IMR-90 (cell line): ENCODE measurements around the gene GABBR2. TPM values are rescaled to one million over a fixed set of nuclear protein-coding genes. Genes with fewer than 3 reads are reported as not detected.

ENCODE experiments used
- ATAC-seq: fragments of 200-7000 bp; cut with Tn5 transposase; 2 replicates; pipeline ENCODE4 v1.9.1; 2020; ENCODE audit warnings: low read depth, mild to moderate bottlenecking, moderate library complexity
- BruUV-seq: library from RNA; stranded (reverse); fragments of 400-500 nt; replicated peaks from 2 replicates; lab custom pipeline; 2021; lab: Mats Ljungman, UMichigan
- CTCF ChIA-PET: fragments of 300-600 bp; formaldehyde crosslinking; extraction: SDS; loops from one replicate; lab custom pipeline; 2021; ENCODE audit warnings: antibody characterized with exemption; lab: Yijun Ruan, JAX
- POLR2A ChIA-PET: fragments of 300-600 bp; sonication (Branson Sonifier 250); formaldehyde crosslinking; loops from one replicate; lab custom pipeline; 2022; ENCODE audit warnings: antibody characterized with exemption; ENCODE audit not compliant: unreplicated experiment; lab: Charles Lee
- DNase-seq: peaks from one replicate; pipeline ENCODE4 v3.0.0; 2013
- H2AFZ ChIP-seq: replicated peaks from 2 replicates; pipeline ENCODE3; 2013; ENCODE audit warnings: low read length, mild to moderate bottlenecking; ENCODE audit not compliant: poor library complexity
- H2AK5ac ChIP-seq: 2 replicates; pipeline ENCODE4 v1.6.1; 2013; ENCODE audit warnings: low read depth, low read length, inconsistent platforms
- H2AK9ac ChIP-seq: replicated peaks from 2 replicates; pipeline ENCODE3; 2013; ENCODE audit warnings: mild to moderate bottlenecking, low read depth, low read length, moderate library complexity; ENCODE audit not compliant: poor library complexity
- H2BK120ac ChIP-seq: 2 replicates; pipeline ENCODE4 v1.6.1; 2013; ENCODE audit warnings: low read depth, low read length, inconsistent platforms
- H2BK15ac ChIP-seq: 3 replicates; pipeline ENCODE4 v1.6.1; 2013; ENCODE audit warnings: low read depth, low read length, inconsistent platforms
- H2BK20ac ChIP-seq: 2 replicates; pipeline ENCODE4 v1.6.1; 2013; ENCODE audit warnings: low read depth, mild to moderate bottlenecking, inconsistent platforms, low read length, moderate library complexity
- H2BK5ac ChIP-seq: 2 replicates; pipeline ENCODE4 v1.6.1; 2013; ENCODE audit warnings: mild to moderate bottlenecking, low read depth, low read length, inconsistent platforms; ENCODE audit not compliant: poor library complexity, severe bottlenecking
- H3K14ac ChIP-seq: replicated peaks from 2 replicates; pipeline ENCODE4 v1.6.1; 2013; ENCODE audit warnings: low read depth, low read length, inconsistent platforms
- H3K18ac ChIP-seq: 2 replicates; pipeline ENCODE4 v1.6.1; 2013; ENCODE audit warnings: low read depth, low read length, control low read depth
- H3K23ac ChIP-seq: 2 replicates; pipeline ENCODE4 v1.6.1; 2013; ENCODE audit warnings: low read depth, low read length, inconsistent platforms
- H3K27ac ChIP-seq: 2 replicates; pipeline ENCODE4 v1.5.1; 2013; ENCODE audit warnings: mild to moderate bottlenecking, control low read depth, low read length; ENCODE audit not compliant: insufficient read depth
- H3K27me3 ChIP-seq: 2 replicates; pipeline ENCODE4 v1.6.1; 2013; ENCODE audit warnings: low read length; ENCODE audit not compliant: control insufficient read depth, insufficient read depth
- H3K36me3 ChIP-seq: 2 replicates; pipeline ENCODE4 v1.6.1; 2013; ENCODE audit warnings: low read length, mixed read lengths; ENCODE audit not compliant: control insufficient read depth, insufficient read depth
- H3K4ac ChIP-seq: 2 replicates; pipeline ENCODE4 v1.6.1; 2013; ENCODE audit warnings: low read depth, low read length, inconsistent platforms
- H3K4me1 ChIP-seq: 2 replicates; pipeline ENCODE4 v1.6.1; 2013; ENCODE audit warnings: low read length, mixed read lengths; ENCODE audit not compliant: control insufficient read depth, insufficient read depth
- H3K4me2 ChIP-seq: 2 replicates; pipeline ENCODE4 v1.6.1; 2013; ENCODE audit warnings: low read depth, mild to moderate bottlenecking, control low read depth, low read length, moderate library complexity
- H3K4me3 ChIP-seq: 2 replicates; pipeline ENCODE4 v1.5.1; 2013; ENCODE audit warnings: low read depth, mild to moderate bottlenecking, control low read depth, low read length, moderate library complexity; ENCODE audit not compliant: insufficient read depth
- H3K56ac ChIP-seq: 2 replicates; pipeline ENCODE4 v1.6.1; 2013; ENCODE audit warnings: low read length, inconsistent platforms; ENCODE audit not compliant: insufficient read depth; ENCODE audit errors: extremely low read depth
- H3K79me1 ChIP-seq, 2 experiments: 2 replicates each; pipeline ENCODE4 v1.6.1; 2013; ENCODE audit warnings: low read length in 2 of 2, inconsistent platforms in 1 of 2, low read depth in 1 of 2
- H3K9ac ChIP-seq: 2 replicates; pipeline ENCODE4 v1.6.1; 2013; ENCODE audit warnings: low read depth, low read length, control low read depth
- H3K9me1 ChIP-seq: 2 replicates; pipeline ENCODE4 v1.6.1; 2013; ENCODE audit warnings: low read length, inconsistent platforms; ENCODE audit not compliant: insufficient read depth
- H3K9me3 ChIP-seq: 2 replicates; pipeline ENCODE4 v1.6.1; 2013; ENCODE audit warnings: low read length; ENCODE audit not compliant: control insufficient read depth, insufficient read depth
- H4K20me1 ChIP-seq: 2 replicates; pipeline ENCODE4 v1.6.1; 2013; ENCODE audit warnings: low read length, inconsistent platforms; ENCODE audit not compliant: insufficient read depth
- H4K5ac ChIP-seq: 2 replicates; pipeline ENCODE4 v1.6.1; 2013; ENCODE audit warnings: mild to moderate bottlenecking, low read depth, low read length, control low read depth
- H4K8ac ChIP-seq, 2 experiments: 2 replicates each; pipeline ENCODE4 v1.6.1; 2013; ENCODE audit warnings: low read depth in 2 of 2, low read length in 2 of 2, control low read depth in 1 of 2, inconsistent platforms in 1 of 2
- H4K91ac ChIP-seq: 2 replicates; pipeline ENCODE4 v1.6.1; 2013; ENCODE audit warnings: low read depth, low read length, inconsistent platforms; ENCODE audit not compliant: insufficient read depth
- BHLHE40 ChIP-seq: fragments of 150-350 bp; IDR thresholded peaks from 2 replicates; pipeline ENCODE4 v1.6.1; 2016; ENCODE audit warnings: mild to moderate bottlenecking, low read depth, low read length
- CHD1 ChIP-seq: IDR thresholded peaks from 2 replicates; pipeline ENCODE4 v1.6.1; 2012; ENCODE audit warnings: low read depth, low read length, improper control_type of control experiment
- CTCF ChIP-seq: conservative IDR thresholded peaks from 2 replicates; pipeline ENCODE4 v1.5.1; 2012; ENCODE audit warnings: mild to moderate bottlenecking, low read depth, low read length, improper control_type of control experiment
- ELK1 ChIP-seq: fragments of 150-350 bp; IDR thresholded peaks from 2 replicates; pipeline ENCODE4 v1.6.1; 2016; ENCODE audit warnings: low read depth, mild to moderate bottlenecking, low read length, moderate library complexity, borderline replicate concordance
- POLR2A ChIP-seq: IDR thresholded peaks from 2 replicates; pipeline ENCODE4 v1.6.1; 2012; ENCODE audit warnings: mild to moderate bottlenecking, low read depth, low read length
- RAD21 ChIP-seq: IDR thresholded peaks from 2 replicates; pipeline ENCODE4 v1.6.1; 2012; ENCODE audit warnings: low read length, improper control_type of control experiment
- WGBS, 2 experiments: methylation state at CpG; one replicate each; pipeline versions ENCODE4 v1.1.5 to v1.1.7; 2013; ENCODE audit warnings: missing lambda C conversion rate in 2 of 2; ENCODE audit not compliant: insufficient read length in 1 of 2; ENCODE audit errors: extremely low coverage in 2 of 2; 5-methylcytosine and 5-hydroxymethylcytosine counted together
- dilution Hi-C: fragments of 300-500 bp; cut with HindIII; formaldehyde crosslinking; loops from one replicate; pipeline ENCODE4 v1.14.3; 2018; ENCODE audit warnings: low sequenced_read_pairs; ENCODE audit not compliant: unreplicated experiment
- in situ Hi-C: fragments of 300-500 bp; cut with MboI; formaldehyde crosslinking; loops from 3 replicates; pipeline ENCODE4 v1.14.3; 2019; ENCODE audit warnings: low sequenced_read_pairs, inconsistent platforms, mixed read lengths
- intact Hi-C: fragments of 100-400 bp; cut with micrococcal nuclease; formaldehyde crosslinking; loops from 2 replicates; pipeline ENCODE4 v1.10.0; 2022
- polyA plus RNA-seq, 3 experiments: library from polyadenylated mRNA; depleted of rRNA; stranded (reverse); fragments of >200 nt; gene quantifications; 2 replicates each; pipeline ENCODE4 v1.2.3, GENCODE V29; 2012; ENCODE audit warnings: low replicate concordance in 1 of 3
- total RNA-seq: library from RNA; depleted of rRNA; stranded (reverse); fragments of >200 nt; gene quantifications from 2 replicates; pipeline ENCODE4 v1.2.3, GENCODE V29; 2012

Gene GABBR2
- total and polyA plus RNA-seq, 2 of the 4 experiments (the other 2 are of a cell fraction): 14.2 to 20.3 TPM

- Histone ChIP-seq H2AFZ (no peak overlapping the region), H4K91ac (no peak overlapping the region), H3K9me1 (peaks cover under 1% of the 10 kb centered on the region; the same call in 1 of the 2 replicates), H3K23ac (no peak overlapping the region), H2BK15ac (peak overlapping the region; percentile 44; the same call in 1 of the 3 replicates), H3K14ac (no peak overlapping the region), H3K27ac (no peak overlapping the region), H2AK5ac (no peak overlapping the region; the same call in 1 of the 2 replicates), H3K9me3 (peaks cover 6% of the 10 kb centered on the region), H2BK20ac (no peak overlapping the region; the same call in 1 of the 2 replicates), H3K4ac (peak overlapping the region; percentile 25; the same call in 1 of the 2 replicates), H4K8ac (peak overlapping the region in 1 of 2 experiments; percentile 40; a peak in 1 of 4 replicates), H3K18ac (no peak overlapping the region), H4K5ac (no peak overlapping the region), H3K4me1 (no peaks in the 10 kb centered on the region; the same call in 1 of the 2 replicates), H2AK9ac (no peak overlapping the region), H3K4me3 (no peak overlapping the region), H2BK120ac (no peak overlapping the region), H3K56ac (no peak overlapping the region), H4K20me1 (no peaks in the 10 kb centered on the region), H3K27me3 (no peaks in the 10 kb centered on the region), H3K79me1 (peaks cover 0 to 6% of the 10 kb centered on the region in 2 experiments; a peak in 2 of 4 replicates), H3K4me2 (no peak overlapping the region), H2BK5ac (no peak overlapping the region), H3K9ac (no peak overlapping the region), H3K36me3 (peaks cover 2% of the 10 kb centered on the region; the same call in 1 of the 2 replicates)
- BruUV-seq: no TSS peak
- CTCF ChIA-PET: no interaction called here
- TF ChIP-seq CHD1 (no peak), RAD21 (no peak), ELK1 (no peak), BHLHE40 (no peak), POLR2A (no peak), CTCF (no peak)
- intact Hi-C loops (no loop called here), dilution Hi-C loops (no loop called here), in situ Hi-C loops (no loop called here)
- ATAC-seq (no peak), DNase-seq (no peak)
- 100% methylated on average over 2 of the region's 5 CpGs; no CpG with 5 or more reads in 1 of the 2 experiments for WGBS, 2 experiments
- POLR2A ChIA-PET: no interaction called here
Observed at GRCh38 chr9:98367923-98368322, 340.8 kb downstream of the GABBR2 start.
